ENCODE data around the gene STAMBPL1.

Gene STAMBPL1

DNA sequence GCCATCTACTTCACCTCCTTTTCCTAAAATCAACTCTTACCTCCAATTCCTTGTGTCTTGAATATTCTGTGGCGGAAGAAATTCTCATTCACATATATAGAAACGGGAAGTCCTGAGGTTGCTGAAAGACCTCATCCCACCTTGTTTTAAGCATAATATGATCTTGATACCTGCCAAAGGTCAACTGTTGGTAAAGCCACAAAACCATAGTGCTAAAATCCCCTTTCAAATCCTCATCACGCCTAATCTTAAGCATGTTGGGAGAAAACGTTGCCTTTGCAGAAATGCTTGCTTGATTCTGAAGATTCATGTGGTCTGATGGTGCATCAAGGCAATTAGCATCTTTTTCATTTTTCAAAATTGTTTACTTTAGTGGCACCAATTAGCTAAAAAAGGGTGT lies 36.9 kb upstream of the STAMBPL1 start:
- H3K4me3 ChIP-seq (replicated peaks; ENCODE audit: low read depth, low read length) = no peak overlapping the region
- DNase-seq (ENCODE audit: extremely low read depth, low read depth) = no peak
- TF ChIP-seq, protein P1, sequence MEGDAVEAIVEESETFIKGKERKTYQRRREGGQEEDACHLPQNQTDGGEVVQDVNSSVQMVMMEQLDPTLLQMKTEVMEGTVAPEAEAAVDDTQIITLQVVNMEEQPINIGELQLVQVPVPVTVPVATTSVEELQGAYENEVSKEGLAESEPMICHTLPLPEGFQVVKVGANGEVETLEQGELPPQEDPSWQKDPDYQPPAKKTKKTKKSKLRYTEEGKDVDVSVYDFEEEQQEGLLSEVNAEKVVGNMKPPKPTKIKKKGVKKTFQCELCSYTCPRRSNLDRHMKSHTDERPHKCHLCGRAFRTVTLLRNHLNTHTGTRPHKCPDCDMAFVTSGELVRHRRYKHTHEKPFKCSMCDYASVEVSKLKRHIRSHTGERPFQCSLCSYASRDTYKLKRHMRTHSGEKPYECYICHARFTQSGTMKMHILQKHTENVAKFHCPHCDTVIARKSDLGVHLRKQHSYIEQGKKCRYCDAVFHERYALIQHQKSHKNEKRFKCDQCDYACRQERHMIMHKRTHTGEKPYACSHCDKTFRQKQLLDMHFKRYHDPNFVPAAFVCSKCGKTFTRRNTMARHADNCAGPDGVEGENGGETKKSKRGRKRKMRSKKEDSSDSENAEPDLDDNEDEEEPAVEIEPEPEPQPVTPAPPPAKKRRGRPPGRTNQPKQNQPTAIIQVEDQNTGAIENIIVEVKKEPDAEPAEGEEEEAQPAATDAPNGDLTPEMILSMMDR (IDR thresholded peaks at IDR 0.05; ENCODE audit: low read depth, low read length, missing control alignments) = no peak

DNA sequence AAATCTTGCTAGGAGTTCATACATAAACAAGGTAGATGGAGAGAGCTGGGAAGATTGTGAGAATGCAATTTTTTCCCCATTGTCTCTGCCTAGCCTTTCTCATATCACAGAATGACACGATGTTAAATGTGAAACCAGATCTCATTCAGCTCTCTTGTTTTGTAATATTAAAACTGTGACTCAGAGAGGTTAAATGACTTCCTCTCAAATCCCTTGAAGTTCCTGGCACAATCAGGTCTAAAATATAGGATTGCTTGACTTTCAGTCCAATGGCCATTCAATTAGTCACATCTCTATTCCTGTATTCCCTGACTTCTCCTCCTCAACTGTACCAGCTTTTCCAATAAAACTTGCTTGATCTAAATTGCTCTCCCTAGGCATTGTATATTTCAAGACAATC lies 31.5 kb upstream of the STAMBPL1 start:
- peak; percentile 50 for DNase-seq (ENCODE audit: extremely low read depth, low read depth)
- TF ChIP-seq, protein P1 (IDR thresholded peaks at IDR 0.05; ENCODE audit: low read depth, low read length, missing control alignments) = no peak
- H3K4me3 ChIP-seq (replicated peaks; ENCODE audit: low read depth, low read length) = no peak overlapping the region

DNA sequence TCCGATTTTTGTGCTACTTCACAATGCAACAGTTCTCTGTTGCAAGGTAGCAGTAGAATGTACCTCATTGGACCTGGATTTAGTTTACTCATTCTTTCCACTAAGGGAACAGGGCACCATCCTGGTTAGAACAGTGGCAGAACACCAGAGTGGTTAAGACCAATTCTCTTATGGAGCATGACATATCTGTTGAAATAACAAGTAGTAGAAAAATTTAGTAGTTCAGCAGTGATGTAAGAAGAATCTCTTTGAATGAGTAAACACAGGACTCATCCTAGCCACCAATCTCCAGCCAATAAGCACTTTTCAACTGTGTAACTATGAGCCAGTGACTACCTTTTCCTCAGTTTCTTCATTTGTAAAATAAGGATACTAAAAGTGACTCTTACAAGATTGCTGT lies 30.8 kb upstream of the STAMBPL1 start:
- DNase-seq (ENCODE audit: extremely low read depth, low read depth) = no peak
- TF ChIP-seq, protein P1 (IDR thresholded peaks at IDR 0.05; ENCODE audit: low read depth, low read length, missing control alignments) = no peak
- H3K4me3 ChIP-seq (replicated peaks; ENCODE audit: low read depth, low read length) = no peak overlapping the region

DNA sequence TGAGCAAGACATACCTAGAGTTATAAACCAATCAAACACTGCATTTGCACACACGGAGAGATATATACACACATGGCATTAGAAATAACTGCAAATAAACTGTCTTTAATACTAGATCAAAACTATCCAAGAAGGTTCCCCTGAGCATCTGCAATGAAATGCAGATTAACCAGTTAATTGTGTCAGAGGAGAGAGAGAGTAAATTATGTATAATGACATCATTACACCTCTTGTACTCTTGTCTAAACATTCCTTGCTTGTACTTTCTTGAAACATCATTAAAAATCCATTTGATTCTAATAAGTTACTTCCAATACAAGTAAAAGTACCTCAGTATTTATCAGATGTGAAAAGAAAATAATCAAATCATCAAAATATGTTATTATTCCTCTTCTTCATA lies 29.3 kb upstream of the STAMBPL1 start:
- TF ChIP-seq, protein P1 (IDR thresholded peaks at IDR 0.05; ENCODE audit: low read depth, low read length, missing control alignments) = no peak
- no peak overlapping the region for H3K4me3 ChIP-seq (replicated peaks; ENCODE audit: low read depth, low read length)
- no peak for DNase-seq (ENCODE audit: extremely low read depth, low read depth)

DNA sequence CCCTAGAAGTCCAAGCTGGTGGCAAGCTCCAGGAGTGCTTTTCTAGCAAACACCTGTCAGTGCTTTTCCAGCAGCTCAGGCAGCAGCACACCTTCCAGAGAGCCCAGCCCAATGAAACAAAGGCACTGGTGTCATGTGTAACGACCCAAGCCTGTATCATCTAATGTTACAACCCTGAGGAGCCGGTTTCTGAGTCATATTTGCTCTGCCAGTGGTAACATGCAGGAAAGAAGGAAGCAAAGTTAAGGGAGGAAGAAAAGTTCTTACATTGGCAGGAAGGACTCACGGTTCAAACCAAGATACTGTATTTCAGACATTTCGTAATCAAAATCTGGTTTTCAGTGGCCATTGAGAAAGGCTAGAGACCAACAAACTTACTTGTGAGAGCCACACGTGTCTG lies 28.3 kb upstream of the STAMBPL1 start, which contains the start of gene ANKRD22:
TSS of gene ANKRD22 (minus strand) at position 139 of the 400 bp plus-strand sequence. CDS start 237 bp downstream, outside the sequence.
- no peak for DNase-seq (ENCODE audit: extremely low read depth, low read depth)
- H3K4me3 ChIP-seq (replicated peaks; ENCODE audit: low read depth, low read length) = no peak within 1 kb of the TSS
- TF ChIP-seq, protein P1 (IDR thresholded peaks at IDR 0.05; ENCODE audit: low read depth, low read length, missing control alignments) = no peak

DNA sequence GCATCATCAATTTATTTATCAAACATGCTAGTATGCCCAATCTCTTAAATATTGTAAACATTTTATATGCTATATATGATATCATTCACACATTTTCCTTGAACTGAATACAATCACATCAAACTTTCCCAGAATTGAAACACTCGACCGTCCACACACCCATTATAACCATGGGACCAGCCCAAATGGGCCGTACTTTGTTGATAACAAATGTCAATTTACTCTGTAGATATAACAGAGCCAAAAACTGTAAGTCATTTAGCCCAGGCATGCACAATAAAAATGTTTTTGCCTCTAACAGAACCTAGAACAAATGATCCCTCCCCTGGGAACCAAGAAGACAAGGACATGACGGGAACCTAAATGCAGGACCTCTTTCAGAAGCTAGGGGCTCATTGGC lies 27.7 kb upstream of the STAMBPL1 start:
- H3K4me3 ChIP-seq (replicated peaks; ENCODE audit: low read depth, low read length) = no peak overlapping the region
- no peak for DNase-seq (ENCODE audit: extremely low read depth, low read depth)
- TF ChIP-seq, protein P1 (IDR thresholded peaks at IDR 0.05; ENCODE audit: low read depth, low read length, missing control alignments) = no peak

Measured in HFF-Myc (cell line).